HepG2 (cell line): ENCODE results near the gene RAB5B. TPM values are rescaled to one million over a fixed set of nuclear protein-coding genes. Genes with fewer than 3 reads are reported as not detected.

Experiments used
- AGO1 ChIP-seq: fragments of 200-400 bp; formaldehyde crosslinking; IDR thresholded peaks from 2 replicates; pipeline ENCODE4 v1.6.1; 2017; ENCODE audit warnings: mild to moderate bottlenecking, low read depth, low read length, moderate library complexity; ENCODE audit not compliant: poor library complexity, severe bottlenecking
- BCL6 ChIP-seq: IDR thresholded peaks from 2 replicates; pipeline ENCODE4 v1.6.1; 2016; ENCODE audit warnings: missing genetic modification reagents, missing compliant biosample characterization
- BORCS8-MEF2B ChIP-seq: sonication (generic); formaldehyde crosslinking; IDR thresholded peaks from 2 replicates; pipeline ENCODE4 v1.8.0; 2022; ENCODE audit warnings: mild to moderate bottlenecking, missing genetic modification reagents
- DNMT3B ChIP-seq: conservative IDR thresholded peaks from 2 replicates; pipeline ENCODE4 v1.6.1; 2016; ENCODE audit warnings: missing biosample characterization, control low read depth
- ERF ChIP-seq: IDR thresholded peaks from 2 replicates; pipeline ENCODE4 v1.6.1; 2018; ENCODE audit warnings: missing biosample characterization, missing genetic modification reagents
- FOSL2 ChIP-seq: sonication (generic); formaldehyde crosslinking; IDR thresholded peaks from 2 replicates; pipeline ENCODE4 v1.4.0; 2020; ENCODE audit warnings: missing genetic modification reagents
- HNF1B ChIP-seq: sonication (generic); formaldehyde crosslinking; IDR thresholded peaks from 2 replicates; pipeline ENCODE4 v1.5.1; 2020; ENCODE audit warnings: mild to moderate bottlenecking, moderate library complexity, missing genetic modification reagents
- IRF2 ChIP-seq: IDR thresholded peaks from 2 replicates; pipeline ENCODE4 v1.6.1; 2018; ENCODE audit warnings: missing genetic modification reagents, missing compliant biosample characterization
- LCORL ChIP-seq, 2 experiments: fragments of 450-650 bp in 1 of 2; sonication (generic) in 1 of 2; formaldehyde crosslinking in 1 of 2; IDR thresholded peaks; 2 replicates each; pipeline versions ENCODE4 v1.5.0 to v1.6.1; 2017 to 2020; ENCODE audit warnings: antibody characterized with exemption in 1 of 2, missing genetic modification reagents in 1 of 2
- NBN ChIP-seq: fragments of 450-650 bp; conservative IDR thresholded peaks from 2 replicates; pipeline ENCODE4 v1.6.1; 2017
- PRMT3 ChIP-seq: sonication (generic); formaldehyde crosslinking; IDR thresholded peaks from 2 replicates; pipeline ENCODE4 v1.8.1; 2022; ENCODE audit warnings: low read depth, mild to moderate bottlenecking, moderate library complexity, missing genetic modification reagents, borderline replicate concordance
- RAD21 ChIP-seq: fragments of 450-650 bp; formaldehyde crosslinking; IDR thresholded peaks from 2 replicates; pipeline ENCODE4 v1.5.0; 2020; ENCODE audit warnings: mild to moderate bottlenecking
- SMAD3 ChIP-seq: sonication (generic); formaldehyde crosslinking; IDR thresholded peaks from 2 replicates; pipeline ENCODE4 v1.4.0; 2020; ENCODE audit warnings: missing genetic modification reagents
- SMC3 ChIP-seq: IDR thresholded peaks from 2 replicates; pipeline ENCODE4 v1.6.1; 2011; ENCODE audit warnings: low read length, improper control_type of control experiment
- TGIF2 ChIP-seq: IDR thresholded peaks from 2 replicates; pipeline ENCODE4 v1.6.1; 2016; ENCODE audit warnings: control low read depth, missing compliant biosample characterization
- ZNF121 ChIP-seq: sonication (generic); formaldehyde crosslinking; IDR thresholded peaks from 2 replicates; pipeline ENCODE4 v1.5.0; 2020; ENCODE audit warnings: mild to moderate bottlenecking, missing genetic modification reagents
- ZNF224 ChIP-seq: sonication (generic); formaldehyde crosslinking; IDR thresholded peaks from 2 replicates; pipeline ENCODE4 v1.5.0; 2020; ENCODE audit warnings: mild to moderate bottlenecking, missing genetic modification reagents
- ZNF33A ChIP-seq: sonication (generic); formaldehyde crosslinking; IDR thresholded peaks from 2 replicates; pipeline ENCODE4 v1.5.1; 2020; ENCODE audit warnings: missing genetic modification reagents, mild to moderate bottlenecking, moderate library complexity, borderline replicate concordance
- ZNF44 ChIP-seq: sonication (generic); formaldehyde crosslinking; IDR thresholded peaks from 2 replicates; pipeline ENCODE4 v1.5.1; 2020; ENCODE audit warnings: mild to moderate bottlenecking, missing genetic modification reagents
- ZNF530 ChIP-seq: sonication (generic); formaldehyde crosslinking; IDR thresholded peaks from 2 replicates; pipeline ENCODE4 v1.5.0; 2020; ENCODE audit warnings: low read depth, mild to moderate bottlenecking, missing genetic modification reagents
- ZNF776 ChIP-seq: sonication (generic); formaldehyde crosslinking; IDR thresholded peaks from 2 replicates; pipeline ENCODE4 v1.4.0; 2020; ENCODE audit warnings: mild to moderate bottlenecking, missing genetic modification reagents
- ZNF850 ChIP-seq: sonication (generic); formaldehyde crosslinking; conservative IDR thresholded peaks from 2 replicates; pipeline ENCODE4 v1.9.0; 2021; ENCODE audit warnings: mild to moderate bottlenecking, missing genetic modification reagents
- ZSCAN31 ChIP-seq: sonication (generic); formaldehyde crosslinking; IDR thresholded peaks from 2 replicates; pipeline ENCODE4 v1.5.0; 2020; ENCODE audit warnings: low read depth, mild to moderate bottlenecking, missing genetic modification reagents
- polyA plus RNA-seq, 8 experiments: library from polyadenylated mRNA; depleted of rRNA in 3 of 8; stranded (reverse) in 7 of 8; unstranded in 1 of 8; fragments of >200 nt; fragmentation: Illumina TruSeq in 4 of 8; extraction: Trizol in 4 of 8; gene quantifications; 2 replicates each; pipeline versions ENCODE4 v1.2.1 to v1.2.3, GENCODE V29; 2011 to 2016; ENCODE audit warnings: low read depth in 4 of 8, missing spikeins in 1 of 8, mixed read lengths in 1 of 8; ENCODE audit not compliant: insufficient read depth in 1 of 8
- total RNA-seq, 5 experiments: library from RNA; depleted of rRNA; stranded (reverse); fragments of >200 nt; fragmentation: Illumina TruSeq; extraction: Trizol; gene quantifications; 2 replicates each; pipeline ENCODE4 v1.2.3, GENCODE V29; 2016; ENCODE audit warnings: low read depth in 1 of 5
- TF ChIP-seq, protein P1 (sequence below), 2 experiments: IDR thresholded peaks; 2 replicates each; pipeline ENCODE4 v1.6.1; 2011 to 2012; ENCODE audit warnings: low read length in 2 of 2, borderline replicate concordance in 1 of 2, low read depth in 1 of 2, mild to moderate bottlenecking in 1 of 2, moderate library complexity in 1 of 2
- TF ChIP-seq, protein P2 (sequence below): sonication (generic); formaldehyde crosslinking; IDR thresholded peaks from 2 replicates; pipeline ENCODE4 v1.8.0; 2022; ENCODE audit warnings: low read depth, missing genetic modification reagents

RAB5B gene
- total and polyA plus RNA-seq, 2 of the 13 experiments (the other 11 are each of a cell fraction or from before 2014, with no cell fraction given) = 26.0 to 68.3 TPM

DNA sequence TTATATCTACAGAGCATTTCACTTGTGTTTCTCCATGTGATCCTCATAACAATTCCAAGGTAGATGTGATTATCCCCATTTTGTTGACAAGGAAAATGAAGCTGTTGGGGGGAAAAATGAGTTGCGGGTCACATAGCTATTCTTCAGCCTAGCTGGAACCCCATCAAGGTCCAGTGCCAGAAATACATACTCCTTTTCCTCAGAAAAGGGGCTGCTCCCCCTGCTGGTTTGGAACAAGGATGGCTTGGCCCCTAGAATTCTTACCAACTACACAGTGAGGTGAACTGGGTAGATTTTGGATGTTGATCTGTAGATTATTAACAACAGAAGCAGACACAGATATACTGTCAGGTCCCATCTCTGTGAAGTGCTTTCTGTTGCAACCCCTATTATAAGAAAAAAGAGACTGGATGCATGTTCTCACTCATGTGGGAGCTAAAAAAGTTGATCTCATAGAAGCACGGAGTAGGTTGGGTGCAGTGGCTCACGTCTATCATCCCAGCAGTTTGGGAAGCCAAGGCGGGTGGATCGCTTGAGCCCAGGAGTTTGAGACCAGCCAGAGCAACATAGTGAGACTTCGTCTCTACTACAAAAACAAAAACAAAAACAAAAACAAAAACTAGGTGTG lies 55.9 kb downstream of the RAB5B start (continued):
- no peak for TF ChIP-seq LCORL (IDR thresholded peaks at IDR 0.05)
- 0 out of 2 replicates have a peak, but pooled peaks have one; percentile 30 for TF ChIP-seq LCORL (CRISPR knock-in tag; IDR thresholded peaks at IDR 0.05)
- TF ChIP-seq RAD21 (CRISPR knock-in tag) = peak; percentile 77
- TF ChIP-seq NBN = no peak
- peak; percentile 33; the same call in 1 of the 2 replicates for TF ChIP-seq ERF (CRISPR knock-in tag)
- peak; percentile 27; the same call in 1 of the 2 replicates for TF ChIP-seq BCL6 (CRISPR knock-in tag)
- no peak for TF ChIP-seq ZNF33A (CRISPR knock-in tag)
- TF ChIP-seq ZNF121 = 0 out of 2 replicates have a peak, but pooled peaks have one; percentile 14
- TF ChIP-seq, protein P1, sequence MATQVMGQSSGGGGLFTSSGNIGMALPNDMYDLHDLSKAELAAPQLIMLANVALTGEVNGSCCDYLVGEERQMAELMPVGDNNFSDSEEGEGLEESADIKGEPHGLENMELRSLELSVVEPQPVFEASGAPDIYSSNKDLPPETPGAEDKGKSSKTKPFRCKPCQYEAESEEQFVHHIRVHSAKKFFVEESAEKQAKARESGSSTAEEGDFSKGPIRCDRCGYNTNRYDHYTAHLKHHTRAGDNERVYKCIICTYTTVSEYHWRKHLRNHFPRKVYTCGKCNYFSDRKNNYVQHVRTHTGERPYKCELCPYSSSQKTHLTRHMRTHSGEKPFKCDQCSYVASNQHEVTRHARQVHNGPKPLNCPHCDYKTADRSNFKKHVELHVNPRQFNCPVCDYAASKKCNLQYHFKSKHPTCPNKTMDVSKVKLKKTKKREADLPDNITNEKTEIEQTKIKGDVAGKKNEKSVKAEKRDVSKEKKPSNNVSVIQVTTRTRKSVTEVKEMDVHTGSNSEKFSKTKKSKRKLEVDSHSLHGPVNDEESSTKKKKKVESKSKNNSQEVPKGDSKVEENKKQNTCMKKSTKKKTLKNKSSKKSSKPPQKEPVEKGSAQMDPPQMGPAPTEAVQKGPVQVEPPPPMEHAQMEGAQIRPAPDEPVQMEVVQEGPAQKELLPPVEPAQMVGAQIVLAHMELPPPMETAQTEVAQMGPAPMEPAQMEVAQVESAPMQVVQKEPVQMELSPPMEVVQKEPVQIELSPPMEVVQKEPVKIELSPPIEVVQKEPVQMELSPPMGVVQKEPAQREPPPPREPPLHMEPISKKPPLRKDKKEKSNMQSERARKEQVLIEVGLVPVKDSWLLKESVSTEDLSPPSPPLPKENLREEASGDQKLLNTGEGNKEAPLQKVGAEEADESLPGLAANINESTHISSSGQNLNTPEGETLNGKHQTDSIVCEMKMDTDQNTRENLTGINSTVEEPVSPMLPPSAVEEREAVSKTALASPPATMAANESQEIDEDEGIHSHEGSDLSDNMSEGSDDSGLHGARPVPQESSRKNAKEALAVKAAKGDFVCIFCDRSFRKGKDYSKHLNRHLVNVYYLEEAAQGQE (IDR thresholded peaks at IDR 0.05; ENCODE audit: borderline replicate concordance in 1 of 2, low read depth in 1 of 2, low read length in 2 of 2) = no peak
- TF ChIP-seq HNF1B = peak; percentile 54; the same call in 1 of the 2 replicates
- TF ChIP-seq ZNF530 (CRISPR knock-in tag) = no peak
- TF ChIP-seq ZSCAN31 (CRISPR knock-in tag) = 0 out of 2 replicates have a peak, but pooled peaks have one; percentile 38
- 0 out of 2 replicates have a peak, but pooled peaks have one; percentile 36 for TF ChIP-seq IRF2 (CRISPR knock-in tag)
- TF ChIP-seq ZNF44 (CRISPR knock-in tag) = no peak
- 0 out of 2 replicates have a peak, but pooled peaks have one; percentile 36 for TF ChIP-seq BORCS8-MEF2B (CRISPR knock-in tag)
- peak; percentile 79; the same call in 1 of the 2 replicates for TF ChIP-seq DNMT3B
- TF ChIP-seq SMAD3 = 0 out of 2 replicates have a peak, but pooled peaks have one; percentile 29
- TF ChIP-seq SMC3 = peak; percentile 98
- TF ChIP-seq FOSL2 (CRISPR knock-in tag) = 0 out of 2 replicates have a peak, but pooled peaks have one; percentile 10
- TF ChIP-seq ZNF850 (CRISPR knock-in tag) = no peak
- TF ChIP-seq PRMT3 (CRISPR knock-in tag) = no peak
- TF ChIP-seq ZNF224 (CRISPR knock-in tag) = no peak
- TF ChIP-seq, protein P2, sequence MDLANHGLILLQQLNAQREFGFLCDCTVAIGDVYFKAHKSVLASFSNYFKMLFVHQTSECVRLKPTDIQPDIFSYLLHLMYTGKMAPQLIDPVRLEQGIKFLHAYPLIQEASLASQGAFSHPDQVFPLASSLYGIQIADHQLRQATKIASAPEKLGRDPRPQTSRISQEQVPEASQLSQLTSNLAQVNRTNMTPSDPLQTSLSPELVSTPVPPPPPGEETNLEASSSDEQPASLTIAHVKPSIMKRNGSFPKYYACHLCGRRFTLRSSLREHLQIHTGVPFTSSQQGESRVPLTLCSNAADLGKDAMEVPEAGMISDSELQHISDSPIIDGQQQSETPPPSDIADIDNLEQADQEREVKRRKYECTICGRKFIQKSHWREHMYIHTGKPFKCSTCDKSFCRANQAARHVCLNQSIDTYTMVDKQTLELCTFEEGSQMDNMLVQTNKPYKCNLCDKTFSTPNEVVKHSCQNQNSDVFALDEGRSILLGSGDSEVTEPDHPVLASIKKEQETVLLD (CRISPR knock-in tag) = no peak
- TF ChIP-seq ZNF776 (CRISPR knock-in tag) = no peak
- TF ChIP-seq AGO1 = no peak
- 0 out of 2 replicates have a peak, but pooled peaks have one; percentile 33 for TF ChIP-seq TGIF2 (CRISPR knock-in tag)
